HG03520 (cell line): Measurements from ENCODE around the gene C3orf20.
"Not testable (repeated sequence)": the region's sequence is repeated elsewhere in the genome, so short reads cannot be mapped to it uniquely, and the experiment has no call there.

Source experiments
- ATAC-seq: cut with Tn5 transposase; IDR thresholded peaks from one replicate; pipeline ENCODE4 v1.9.1; 2021; ENCODE audit warnings: mild to moderate bottlenecking, moderate library complexity; ENCODE audit not compliant: unreplicated experiment

The C3orf20 gene

DNA sequence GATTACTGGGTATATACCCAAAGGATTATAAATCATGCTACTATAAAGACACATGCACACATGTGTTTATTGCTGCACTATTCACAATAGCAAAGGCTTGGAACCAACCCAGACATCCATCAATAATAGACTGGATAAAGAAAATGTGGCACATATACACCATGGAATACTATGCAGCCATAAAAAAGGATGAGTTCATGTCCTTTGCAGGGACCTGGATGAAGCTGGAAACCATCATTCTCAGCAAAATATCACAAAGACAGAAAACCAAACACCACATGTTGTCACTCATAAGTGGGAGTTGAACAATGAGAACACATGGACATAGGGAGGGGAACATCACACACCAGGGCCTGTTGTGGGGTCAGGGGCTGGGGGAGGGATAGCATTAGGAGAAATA, 78.0 kb downstream of the C3orf20 start:
- ATAC-seq: not testable (repeated sequence)

DNA sequence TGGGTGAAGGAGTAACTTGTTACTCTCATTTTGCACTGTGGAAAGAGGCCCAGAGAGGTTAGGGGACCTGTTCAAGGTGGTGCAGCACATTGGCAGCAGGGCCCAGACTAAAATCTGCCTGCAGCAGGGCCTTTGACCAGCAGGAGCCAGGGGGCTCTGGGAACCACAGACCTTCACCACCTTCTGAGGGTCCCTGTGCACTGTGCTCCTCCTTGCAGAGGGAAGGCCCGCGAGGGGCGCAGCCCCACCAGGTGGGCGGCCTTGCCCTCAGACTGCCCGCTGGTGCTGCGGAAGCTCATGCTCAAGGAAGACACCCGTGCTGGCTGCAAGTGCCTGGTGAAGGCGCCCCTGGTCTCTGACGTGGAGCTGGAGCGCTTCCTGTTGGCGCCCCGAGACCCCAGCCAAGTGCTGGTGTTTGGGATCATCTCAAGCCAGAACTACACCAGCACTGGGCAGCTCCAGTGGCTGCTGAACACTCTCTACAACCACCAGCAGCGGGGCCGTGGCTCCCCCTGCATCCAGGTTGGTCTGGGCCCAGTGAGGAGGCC, 82.3 kb downstream of the C3orf20 start:
- ATAC-seq: no peak

DNA sequence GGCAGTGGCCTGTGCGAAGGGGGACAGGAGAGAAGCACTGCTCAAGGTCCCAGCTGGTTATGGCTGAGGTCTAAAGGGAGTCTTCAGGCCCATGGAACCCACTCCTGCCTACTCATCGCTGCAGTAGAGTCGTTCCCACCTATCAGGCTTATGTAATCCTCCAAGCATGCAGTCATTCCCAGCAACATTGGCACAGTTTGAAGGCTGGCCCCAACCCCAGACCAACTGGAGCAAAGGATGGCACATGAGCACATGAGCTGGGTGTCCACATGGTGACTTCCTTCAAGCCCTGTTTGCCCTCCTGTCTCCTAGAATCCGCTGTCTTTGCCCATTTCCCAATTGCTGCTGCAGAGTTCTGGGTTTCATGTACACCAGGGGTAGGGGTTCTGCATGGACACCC, 83.4 kb downstream of the C3orf20 start:
- no peak for ATAC-seq

DNA sequence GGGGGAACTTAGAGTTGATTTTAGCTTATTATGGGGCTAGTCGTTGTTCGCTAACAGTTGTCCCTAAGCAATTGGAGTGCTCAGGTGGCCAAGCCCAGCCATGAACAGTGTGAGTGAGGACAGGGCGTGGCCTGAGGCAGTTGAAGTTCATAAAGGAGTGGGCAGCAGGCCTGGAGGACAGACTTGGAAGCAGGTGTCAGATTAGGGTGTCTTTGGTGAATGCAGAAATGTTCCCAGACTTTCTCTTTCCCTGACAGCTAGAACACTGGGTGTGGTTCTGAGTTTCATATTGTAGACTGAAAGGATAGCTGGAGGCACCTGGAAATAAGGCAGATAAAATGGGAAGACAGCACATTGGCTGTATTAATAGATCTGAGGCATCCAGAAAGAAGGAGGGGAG, 84.0 kb downstream of the C3orf20 start:
- ATAC-seq: no peak

DNA sequence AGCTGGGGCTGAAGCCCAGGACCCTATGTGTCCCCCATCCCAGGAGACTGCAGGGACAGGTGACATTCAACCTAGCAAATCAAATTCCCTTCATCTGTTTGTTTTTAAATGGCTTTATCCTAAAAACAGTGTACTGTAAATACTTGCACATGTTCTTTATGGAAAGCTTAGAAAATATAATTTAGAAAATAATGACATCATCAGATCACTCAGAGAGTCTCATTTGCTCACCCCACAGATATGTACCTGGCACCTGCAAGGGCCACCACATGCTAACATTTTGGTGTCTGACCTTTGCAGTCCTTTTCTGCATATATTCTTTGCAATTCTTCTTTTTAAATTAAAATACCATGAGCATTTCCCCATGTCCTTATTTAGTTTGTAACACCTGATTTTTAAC, 85.2 kb downstream of the C3orf20 start:
- no peak for ATAC-seq

DNA sequence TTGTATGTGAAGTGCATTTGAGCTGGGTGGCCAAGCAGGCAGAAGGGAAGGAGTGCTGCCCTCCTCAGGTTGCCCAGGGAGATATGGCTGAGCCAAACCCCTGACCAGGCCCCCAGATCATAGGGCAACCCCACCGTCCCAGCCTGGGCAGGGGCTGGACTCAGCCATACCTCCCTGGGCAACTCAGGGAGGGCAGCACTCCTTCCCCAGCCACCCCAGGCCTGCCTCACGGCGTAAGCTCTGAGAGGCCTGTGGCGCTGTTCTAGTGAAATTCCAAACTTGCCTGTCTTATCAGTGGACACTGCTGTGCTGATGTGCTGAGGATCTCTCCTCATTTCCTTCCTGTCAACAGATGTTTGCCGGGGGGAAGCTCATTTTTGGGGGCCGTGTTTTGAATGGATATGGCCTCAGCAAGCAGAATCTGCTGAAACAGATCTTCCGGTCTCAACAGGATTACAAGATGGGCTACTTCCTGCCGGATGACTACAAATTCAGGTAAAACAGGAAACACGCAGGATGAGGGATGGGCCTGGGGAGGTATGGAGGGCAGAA, 86.3 kb downstream of the C3orf20 start:
- ATAC-seq: no peak

DNA sequence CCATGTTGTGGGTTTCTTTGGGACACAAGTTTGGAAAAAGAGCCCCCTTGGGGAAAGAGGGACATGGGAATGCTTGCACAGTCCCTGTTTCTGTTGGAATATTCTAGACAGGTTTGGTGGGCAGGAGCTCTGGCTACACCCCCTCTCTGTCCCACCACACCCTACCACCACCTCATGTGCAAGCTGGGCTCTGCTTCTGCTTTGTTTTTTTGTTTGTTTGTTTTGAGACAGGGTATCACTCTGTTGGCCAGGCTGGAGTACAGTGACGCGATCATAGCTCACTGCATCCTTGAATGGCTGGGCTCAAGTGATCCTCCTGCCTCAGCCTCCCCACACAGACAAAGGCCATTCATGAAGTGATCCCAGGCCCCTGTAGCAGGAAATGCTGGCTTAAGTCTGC, 86.9 kb downstream of the C3orf20 start:
- no peak for ATAC-seq

DNA sequence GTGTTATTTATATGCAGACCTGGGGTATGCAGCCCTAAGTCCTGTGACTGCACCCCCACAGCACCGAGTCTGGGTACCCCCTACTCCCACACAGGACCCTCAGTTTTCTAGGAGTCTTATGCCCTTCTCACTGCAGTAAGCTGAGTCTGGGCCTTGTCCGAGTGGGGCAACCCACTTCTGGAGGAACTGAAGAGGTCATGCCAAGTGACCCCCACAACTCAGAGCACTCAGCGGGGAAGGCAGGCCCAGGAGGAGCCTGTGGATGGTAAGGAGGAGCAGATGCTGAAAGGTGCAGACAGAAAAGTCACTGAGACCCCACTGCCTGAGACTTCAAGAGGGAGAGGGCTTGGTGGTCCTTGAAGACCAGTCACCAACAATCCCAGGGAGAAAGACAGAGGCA, 87.8 kb downstream of the C3orf20 start:
- no peak for ATAC-seq

DNA sequence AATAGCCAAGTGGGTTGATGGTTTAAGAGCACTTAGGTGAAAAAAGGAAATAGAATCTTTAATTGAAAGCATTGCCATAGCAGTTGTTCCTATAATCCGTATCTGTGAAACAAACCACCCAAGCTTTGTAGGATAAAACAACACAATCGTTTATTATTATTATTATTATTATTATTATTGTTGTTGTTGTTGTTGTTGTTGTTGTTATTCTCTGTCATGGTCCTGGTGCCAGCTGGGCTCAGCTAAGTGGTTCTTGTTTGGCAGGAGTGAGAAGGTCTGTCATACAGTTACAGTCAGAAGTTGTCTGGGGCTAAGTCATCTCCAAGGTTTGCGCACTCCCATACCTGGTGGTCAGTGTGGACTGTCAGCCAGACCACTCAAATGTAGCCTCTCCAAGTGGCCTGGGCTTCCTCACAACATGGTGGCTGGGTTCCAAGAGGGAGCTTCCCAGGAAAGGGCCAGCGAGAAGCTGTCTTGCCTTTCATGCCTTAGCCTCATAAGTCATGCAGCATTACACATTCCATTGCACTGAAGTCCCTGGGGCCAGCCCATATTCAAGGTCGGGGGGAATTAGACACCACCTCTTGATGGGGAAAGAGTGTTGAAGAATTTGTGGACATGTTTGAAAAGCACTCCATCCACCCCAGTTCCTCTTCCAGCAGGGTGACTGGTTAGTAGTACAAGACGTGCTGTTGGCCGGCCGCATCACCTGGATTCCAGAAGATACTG, 89.6 kb downstream of the C3orf20 start:
- no peak for ATAC-seq

DNA sequence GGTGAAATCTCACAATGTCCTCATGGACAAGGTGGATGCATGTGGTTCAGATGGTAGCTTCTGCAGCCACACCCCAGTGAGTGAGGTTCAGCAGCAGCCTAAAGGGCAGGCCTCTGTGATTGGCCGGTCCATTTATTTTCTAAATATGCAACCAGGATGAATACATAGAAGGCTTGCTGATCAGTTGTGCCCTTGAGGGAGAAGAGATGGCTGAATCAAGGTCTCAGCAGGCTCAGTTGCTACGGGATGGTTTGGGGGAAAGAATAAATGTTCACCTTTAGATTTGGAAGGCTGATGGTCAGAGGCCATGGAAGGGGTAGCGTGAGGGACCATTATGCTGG, 90.1 kb downstream of the C3orf20 start:
- ATAC-seq: no peak

DNA sequence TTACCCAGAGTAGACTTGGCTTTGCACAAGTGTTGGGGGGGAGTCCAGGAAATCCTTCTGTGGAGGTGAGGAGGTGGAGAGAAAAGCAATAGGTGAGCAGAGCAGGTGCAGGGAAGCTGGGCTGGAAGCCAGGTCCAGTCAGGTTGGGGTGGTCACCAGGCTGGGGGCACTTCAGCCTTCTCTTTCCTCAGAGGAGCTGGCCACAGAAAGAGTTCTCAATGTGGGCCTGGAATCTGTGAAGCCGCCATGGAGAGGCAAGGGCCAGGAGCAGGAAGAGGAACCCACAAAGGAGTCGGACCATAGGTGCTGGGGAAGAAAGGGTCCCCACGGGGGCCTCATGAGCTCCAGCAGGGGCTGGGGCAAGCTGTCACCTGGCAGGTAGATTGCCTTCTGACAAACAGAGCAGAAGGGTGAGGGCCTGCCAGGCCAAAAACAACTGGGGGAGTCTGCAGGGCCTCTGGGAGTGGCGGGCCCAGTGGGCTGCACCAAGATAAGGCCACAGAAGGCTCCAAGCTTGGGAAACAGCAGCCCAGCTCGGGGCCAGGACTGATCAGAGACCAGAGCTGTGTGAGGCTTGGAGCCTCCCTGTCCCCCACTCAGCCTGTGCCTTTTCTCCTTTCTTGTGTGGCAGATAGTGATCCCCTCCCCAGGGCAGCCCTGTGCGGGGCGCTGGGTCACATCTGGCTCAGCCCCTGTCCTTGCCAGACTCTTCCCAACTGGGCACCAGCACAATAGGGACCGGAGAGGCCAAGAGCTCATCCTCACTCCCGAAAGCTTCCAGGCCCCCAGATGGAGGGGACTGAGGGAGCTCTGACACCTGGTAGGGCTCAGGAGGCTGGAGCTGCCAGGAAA, 90.9 kb downstream of the C3orf20 start:
- no peak for ATAC-seq

DNA sequence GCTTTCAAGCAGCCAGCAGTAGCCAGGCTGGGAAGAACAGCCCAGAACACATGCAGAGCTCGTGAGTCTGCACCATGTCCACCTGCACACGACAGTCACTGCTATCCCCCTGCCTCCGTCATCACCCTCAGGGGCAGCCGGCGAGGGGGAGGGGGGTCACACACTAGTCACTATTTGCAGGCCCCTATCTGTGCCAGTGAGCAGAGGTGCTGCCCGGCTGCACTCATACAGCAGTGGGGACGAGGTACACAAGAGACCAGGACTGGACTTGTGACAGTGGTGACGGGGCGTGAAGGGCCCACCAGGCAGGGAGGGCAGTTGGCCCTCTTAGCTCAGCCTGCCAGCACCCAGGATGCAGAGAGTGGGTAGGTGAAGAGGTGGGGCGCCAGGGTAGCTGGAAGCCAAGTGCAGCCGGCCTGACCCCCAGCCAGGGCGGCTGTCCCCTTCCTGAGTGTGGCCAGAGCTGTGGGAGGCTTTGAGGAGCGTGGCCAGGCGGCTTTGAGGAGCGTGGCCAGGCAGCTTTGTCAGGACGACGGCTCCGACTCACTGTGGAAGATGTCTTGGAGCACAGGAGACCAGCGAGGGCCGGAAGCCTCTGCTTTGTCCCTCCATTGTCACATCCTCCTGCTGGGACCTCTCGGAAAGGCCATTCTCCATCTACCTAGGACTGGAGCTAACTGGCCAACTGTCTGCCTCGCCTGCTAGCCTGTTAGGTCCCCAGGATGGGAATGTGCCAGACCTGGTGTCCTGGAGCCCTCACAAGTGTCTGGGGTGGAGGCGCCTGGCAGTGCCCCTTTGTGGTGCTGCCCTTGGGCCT, 91.7 kb downstream of the C3orf20 start:
- no peak for ATAC-seq

DNA sequence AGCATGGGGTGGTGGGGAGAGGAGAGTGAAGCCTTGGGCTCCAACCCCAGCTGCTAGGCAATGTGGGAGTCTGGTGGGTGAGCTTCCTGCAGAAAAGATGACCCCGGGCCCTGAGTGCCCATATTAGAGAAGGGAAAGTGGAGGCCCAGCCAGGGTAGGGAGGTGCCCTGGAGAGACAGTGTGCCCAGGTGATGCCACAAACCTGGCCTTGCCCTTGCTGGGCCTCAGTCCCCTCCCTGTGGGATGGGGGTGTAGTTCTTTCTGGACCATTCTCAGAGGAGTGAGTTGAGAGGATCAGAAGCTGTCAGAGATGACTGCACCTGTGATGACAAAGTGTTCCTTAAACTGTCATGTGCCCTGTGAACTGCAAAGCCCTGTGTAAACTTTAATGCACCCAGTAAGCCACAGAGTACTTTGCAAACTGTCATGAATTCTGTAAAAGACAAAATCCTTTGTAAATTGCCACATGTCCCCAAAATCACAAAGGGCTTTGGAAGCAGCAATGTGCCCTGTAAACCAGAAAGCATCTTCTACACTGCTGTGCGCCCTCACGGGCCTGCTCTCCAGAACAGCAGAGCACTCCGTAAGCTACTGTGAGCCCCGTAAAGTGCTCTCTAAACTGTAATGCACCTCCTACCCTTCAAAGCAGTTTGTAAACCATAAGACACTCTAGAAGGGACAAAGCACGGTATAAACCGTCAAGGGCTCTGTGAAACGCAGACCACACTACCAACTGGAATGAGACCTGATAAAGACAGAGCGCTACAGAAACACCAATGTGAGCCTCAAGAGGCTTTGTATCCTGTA, 92.5 kb downstream of the C3orf20 start:
- no peak for ATAC-seq

DNA sequence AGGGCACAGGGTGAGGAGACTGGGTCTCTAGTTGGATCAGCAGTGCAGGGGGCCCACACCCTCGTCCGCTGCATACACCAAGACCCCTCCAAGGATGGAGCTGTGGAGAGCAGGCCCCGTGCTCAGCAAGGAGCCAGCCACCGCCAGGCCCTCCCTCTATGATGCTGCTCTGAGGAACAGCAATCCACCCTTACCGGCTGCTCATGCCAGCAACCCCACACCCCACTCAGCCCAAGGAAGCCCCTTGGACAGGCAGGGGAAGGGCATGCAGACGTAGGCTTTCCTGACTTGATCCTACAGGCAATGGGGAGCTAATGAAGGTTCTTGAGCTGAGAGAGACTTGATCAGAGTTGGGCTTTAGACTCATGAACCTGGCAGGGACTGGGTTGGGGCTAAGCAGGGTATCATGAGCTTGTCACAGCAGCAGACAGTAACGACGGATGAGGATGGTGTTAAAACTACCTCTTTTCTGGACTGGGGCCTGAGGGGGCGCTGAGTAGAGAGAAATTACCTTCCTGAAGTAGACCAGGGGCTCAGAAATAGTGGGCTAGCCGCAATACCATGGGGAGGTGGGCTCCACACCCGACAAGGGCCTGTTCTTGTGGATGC, 93.3 kb downstream of the C3orf20 start:
- ATAC-seq: no peak

DNA sequence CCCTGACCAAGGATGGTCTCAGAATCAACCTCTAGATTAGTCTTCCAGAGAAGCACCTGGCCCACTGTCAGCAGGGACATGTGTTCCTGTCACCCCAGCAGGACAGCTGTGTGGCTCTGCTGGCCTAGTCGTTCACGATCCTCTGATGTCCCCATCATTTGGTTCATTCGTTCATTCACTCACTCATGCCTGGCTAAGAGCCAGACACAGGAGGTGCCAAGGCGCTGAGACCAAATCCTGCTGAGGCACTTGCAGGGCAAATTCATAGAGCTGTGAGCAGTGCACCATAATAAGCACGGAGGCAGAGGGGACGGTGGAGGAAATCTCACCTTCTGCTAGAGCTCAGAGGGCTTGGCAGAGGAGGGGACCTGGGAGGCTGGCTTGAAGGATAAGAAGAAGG, 93.9 kb downstream of the C3orf20 start:
- no peak for ATAC-seq

DNA sequence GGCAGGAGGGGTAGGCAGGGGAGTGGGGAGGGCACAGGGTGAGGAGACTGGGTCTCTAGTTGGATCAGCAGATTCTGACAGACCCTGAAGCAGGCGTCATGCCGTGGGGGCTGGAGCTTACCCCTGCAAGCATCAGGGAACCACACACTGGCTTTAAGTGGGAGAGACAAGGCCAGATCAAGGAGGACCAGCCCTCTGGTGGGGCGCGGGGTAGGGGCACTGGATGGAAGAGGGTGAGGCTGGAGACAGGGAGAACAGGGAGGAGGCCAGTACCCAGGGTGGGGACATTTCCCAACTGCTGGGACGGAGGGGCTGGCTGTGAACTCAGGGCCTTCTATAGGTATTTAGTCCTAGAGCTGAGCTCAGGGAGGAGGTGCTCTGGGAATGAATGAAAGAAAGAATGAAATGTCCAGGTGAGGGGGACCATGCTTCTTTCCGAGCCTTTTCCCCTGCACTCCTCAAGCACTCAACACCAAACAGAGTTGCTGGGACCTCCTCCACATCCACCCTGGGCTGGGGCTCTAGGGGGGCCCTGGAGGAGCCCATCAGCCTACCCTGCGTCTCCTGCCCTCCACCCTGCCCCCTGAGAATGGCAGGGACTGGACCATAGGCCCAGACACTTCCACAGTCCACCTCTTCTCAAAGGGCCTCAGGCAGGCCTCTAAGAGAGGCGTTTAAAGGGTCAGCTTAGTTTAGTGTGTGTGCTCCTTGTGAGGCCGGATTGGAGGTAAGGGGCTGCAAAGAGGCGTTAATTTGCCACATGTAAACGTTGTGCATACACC, 94.8 kb downstream of the C3orf20 start:
- ATAC-seq: no peak

DNA sequence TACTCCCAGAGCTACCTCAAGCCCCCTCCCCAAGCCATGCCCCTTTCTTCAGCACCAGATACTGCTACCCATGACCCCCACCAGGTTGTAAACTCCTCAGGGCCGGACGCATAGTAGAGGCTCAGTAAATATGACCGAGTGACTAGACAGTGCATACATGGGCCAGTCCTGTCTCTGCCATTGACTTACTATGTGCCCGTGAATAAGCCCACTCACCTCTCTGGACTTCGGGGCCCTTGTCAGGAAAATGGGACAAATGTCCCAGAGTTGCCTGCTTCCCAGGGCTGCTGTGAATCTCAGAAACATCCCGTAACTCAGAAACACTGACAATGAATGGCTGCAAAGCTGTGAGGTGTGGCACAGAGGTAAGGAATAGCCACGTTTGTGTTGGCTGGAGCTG, 95.7 kb downstream of the C3orf20 start:
- ATAC-seq: no peak

DNA sequence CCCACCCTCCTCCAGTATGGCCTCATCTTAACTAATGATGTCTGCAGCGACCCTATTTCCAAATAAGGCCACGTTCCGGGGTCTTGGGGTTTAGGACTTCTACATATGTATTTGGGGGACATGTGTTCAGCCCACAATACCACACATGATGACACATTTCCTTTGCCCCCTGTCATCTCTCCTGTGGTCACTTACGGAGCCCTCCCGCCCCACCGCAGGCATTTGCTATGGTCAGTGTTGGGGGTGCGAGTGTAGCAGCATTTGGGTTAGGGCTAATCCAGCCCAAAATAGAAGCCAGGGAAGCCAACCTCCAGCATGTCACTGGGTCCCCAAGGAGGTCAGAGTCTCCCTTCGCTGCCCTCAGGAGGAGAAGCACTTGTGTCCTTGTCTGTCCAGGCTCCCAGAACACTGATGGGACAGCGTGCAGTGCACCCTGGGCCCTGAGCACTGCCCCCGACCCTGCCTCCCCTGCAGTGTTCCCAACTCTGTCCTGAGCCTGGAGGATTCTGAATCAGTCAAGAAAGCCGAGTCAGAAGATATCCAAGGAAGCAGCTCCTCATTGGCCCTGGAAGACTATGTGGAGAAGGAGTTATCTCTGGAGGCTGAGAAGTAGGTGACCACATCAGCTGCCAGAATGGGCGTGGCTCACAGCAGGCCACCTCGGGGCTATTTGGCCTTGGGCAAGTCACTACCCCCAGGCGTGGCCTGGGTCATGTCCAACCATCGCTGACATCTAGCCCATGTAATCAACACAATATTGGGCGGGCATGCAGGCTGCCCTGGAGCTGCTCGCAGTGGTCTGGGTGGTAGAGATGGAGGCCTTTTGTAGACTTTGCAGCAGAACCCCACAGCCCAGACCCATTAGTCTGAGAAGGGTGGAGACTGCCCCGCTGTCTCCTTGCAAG, 96.9 kb downstream of the C3orf20 start:
- no peak for ATAC-seq
